Caco-2 (cell line): Measurements from ENCODE around the gene MCM3. TPM values are rescaled to one million over a fixed set of nuclear protein-coding genes. Genes with fewer than 3 reads are reported as not detected.

ENCODE experiments used
- BruUV-seq: library from RNA; stranded (reverse); fragments of 400-500 nt; replicated peaks from 2 replicates; lab custom pipeline; 2021; lab: Mats Ljungman, UMichigan
- CTCF ChIA-PET: fragments of 300-600 bp; sonication (Branson Sonifier 250); formaldehyde crosslinking; loops from one replicate; lab custom pipeline; 2022; ENCODE audit warnings: antibody characterized with exemption; lab: Charles Lee
- POLR2A ChIA-PET: fragments of 300-600 bp; sonication (Branson Sonifier 250); formaldehyde crosslinking; loops from one replicate; lab custom pipeline; 2022; ENCODE audit warnings: antibody characterized with exemption; lab: Charles Lee
- DNase-seq, 2 experiments: peaks; one replicate each; pipeline versions ENCODE4 v3.0.0 to v3.0.0-alpha.2; 2020 to 2022
- H3K27me3 ChIP-seq: replicated peaks from 2 replicates; pipeline ENCODE4 v1.6.0; 2011; ENCODE audit warnings: low read length; ENCODE audit not compliant: control insufficient read depth, insufficient read depth
- H3K36me3 ChIP-seq: 2 replicates; pipeline ENCODE4 v1.5.1; 2011; ENCODE audit warnings: low read length; ENCODE audit not compliant: control insufficient read depth, insufficient read depth
- H3K4me1 ChIP-seq: fragments of 250-450 bp; sonication (Bioruptor Pico); 2 replicates; pipeline ENCODE4 v1.5.1; 2020; ENCODE audit warnings: mild to moderate bottlenecking
- H3K4me3 ChIP-seq: 2 replicates; pipeline ENCODE4 v1.5.1; 2011; ENCODE audit warnings: low read depth, mild to moderate bottlenecking, control low read depth, low read length
- H3K9me3 ChIP-seq: fragments of 250-450 bp; sonication (Bioruptor Pico); 2 replicates; pipeline ENCODE4 v1.5.1; 2020; ENCODE audit warnings: mild to moderate bottlenecking, moderate library complexity
- H3K27ac Mint-ChIP-seq: one replicate; pipeline ENCODE4 v1.8.0; 2022; ENCODE audit warnings: mixed read lengths; ENCODE audit not compliant: unreplicated experiment
- H3K27me3 Mint-ChIP-seq: one replicate; pipeline ENCODE4 v1.8.0; 2022; ENCODE audit warnings: mixed read lengths; ENCODE audit not compliant: insufficient read depth, unreplicated experiment
- H3K36me3 Mint-ChIP-seq: one replicate; pipeline ENCODE4 v1.8.0; 2022; ENCODE audit warnings: mild to moderate bottlenecking, mixed read lengths; ENCODE audit not compliant: insufficient read depth, unreplicated experiment
- H3K4me1 Mint-ChIP-seq: one replicate; pipeline ENCODE4 v1.8.0; 2022; ENCODE audit warnings: low read depth, mixed read lengths; ENCODE audit not compliant: unreplicated experiment
- H3K4me3 Mint-ChIP-seq: one replicate; pipeline ENCODE4 v1.8.0; 2022; ENCODE audit warnings: mild to moderate bottlenecking, moderate library complexity, mixed read lengths; ENCODE audit not compliant: unreplicated experiment
- H3K9me3 Mint-ChIP-seq: one replicate; pipeline ENCODE4 v1.8.0; 2022; ENCODE audit warnings: mixed read lengths; ENCODE audit not compliant: unreplicated experiment
- CTCF ChIP-seq, 2 experiments: fragments of 200-600 bp in 1 of 2; IDR thresholded peaks; 1 replicate in 1 of 2; 2 replicates in 1 of 2; pipeline versions ENCODE4 v1.5.1 to v1.8.0; 2011 to 2022; ENCODE audit warnings: antibody characterized with exemption in 1 of 2, control low read depth in 1 of 2, inconsistent platforms in 1 of 2, low read depth in 1 of 2, low read length in 1 of 2, mild to moderate bottlenecking in 1 of 2, moderate library complexity in 1 of 2; ENCODE audit not compliant: insufficient read depth in 1 of 2, severe bottlenecking in 1 of 2, unreplicated experiment in 1 of 2
- intact Hi-C: fragments of 100-400 bp; cut with micrococcal nuclease; formaldehyde crosslinking; loops from one replicate; pipeline ENCODE4 v1.10.0; 2022; ENCODE audit not compliant: unreplicated experiment
- total RNA-seq: library from RNA; stranded (reverse); gene quantifications from 2 replicates; pipeline ENCODE4 v1.2.3, GENCODE V29; 2022

MCM3 gene
- total RNA-seq, 1 experiment from 2014 or later = 151 TPM

DNA sequence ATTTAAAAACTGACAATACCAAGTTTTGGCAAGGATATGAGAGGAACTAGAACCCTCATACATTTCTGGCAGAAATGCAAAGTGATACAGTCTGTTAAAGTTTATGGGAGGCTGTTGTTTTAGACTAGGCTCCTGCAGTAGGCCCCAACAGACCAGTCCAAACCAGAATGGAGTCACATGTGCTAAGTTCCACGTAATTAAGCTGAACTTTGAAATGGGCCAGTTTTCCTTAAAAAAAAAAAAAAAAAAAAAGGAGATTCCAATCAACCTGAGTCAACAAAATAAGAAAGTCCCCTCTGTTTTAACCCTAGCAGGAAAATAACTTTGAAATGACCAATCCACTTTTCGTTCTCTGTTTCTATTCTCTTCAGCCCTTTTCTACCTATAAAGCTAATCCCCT lies 66.8 kb downstream of the MCM3 start:
- 0 out of 2 replicates have a peak, but pooled peaks cover 3% of the 10 kb centered on the region for H3K4me1 ChIP-seq
- Mint-ChIP-seq H3K4me3 (no peak overlapping the region), H3K27ac (no peak overlapping the region), H3K9me3 (no peaks in the 10 kb centered on the region), H3K36me3 (no peaks in the 10 kb centered on the region), H3K27me3 (peaks cover 3% of the 10 kb centered on the region), H3K4me1 (peaks cover 6% of the 10 kb centered on the region)
- H3K36me3 ChIP-seq = no peaks in the 10 kb centered on the region
- TF ChIP-seq CTCF (IDR thresholded peaks at IDR 0.05; ENCODE audit: insufficient read depth in 1 of 2, low read depth in 1 of 2, low read length in 1 of 2, severe bottlenecking in 1 of 2, unreplicated experiment in 1 of 2) = no peak
- ChIA-PET POLR2A (no interaction called here), CTCF (no interaction called here)
- no peak overlapping the region for H3K4me3 ChIP-seq
- BruUV-seq = no TSS peak
- DNase-seq = no peak
- no peaks in the 10 kb centered on the region for H3K9me3 ChIP-seq
- H3K27me3 ChIP-seq = no peaks in the 10 kb centered on the region
- intact Hi-C loops = loop anchor here (5.0 kb wide), 1 partner anchor 35 kb away; no protein-coding TSS in a partner anchor

DNA sequence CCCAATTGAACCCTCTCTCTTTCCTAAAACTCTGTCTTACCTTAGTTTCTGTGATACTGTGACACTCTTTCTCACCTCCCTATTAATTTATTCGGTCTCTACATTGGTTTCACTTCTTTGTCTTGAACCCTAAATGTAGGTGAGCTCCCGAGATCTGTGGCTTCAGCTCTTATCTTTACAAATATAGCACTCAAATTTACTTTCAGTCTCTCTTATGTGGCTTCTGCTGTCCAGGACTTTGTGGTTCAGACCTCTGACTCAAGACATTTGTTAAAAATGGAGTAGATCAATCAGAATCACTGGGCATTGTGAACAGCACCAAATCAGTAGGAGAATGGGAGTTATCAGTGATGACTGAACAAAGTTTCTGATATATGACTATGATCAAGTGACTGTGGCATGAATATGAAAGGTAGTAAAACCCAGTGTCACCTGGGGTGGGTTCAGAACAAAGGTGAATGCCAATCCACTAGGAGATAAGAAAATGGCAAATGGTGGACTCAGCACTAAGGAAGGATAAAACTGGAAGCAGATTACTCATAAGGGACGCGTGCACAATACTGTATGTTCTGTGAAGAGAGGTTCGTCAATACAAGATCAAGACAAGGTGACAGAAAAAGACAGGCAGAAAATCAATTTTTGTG lies 67.5 kb downstream of the MCM3 start:
- Mint-ChIP-seq H3K36me3 (no peaks in the 10 kb centered on the region), H3K4me3 (no peak overlapping the region), H3K27ac (no peak overlapping the region), H3K27me3 (peaks cover 8% of the 10 kb centered on the region), H3K4me1 (peaks cover 6% of the 10 kb centered on the region), H3K9me3 (no peaks in the 10 kb centered on the region)
- Histone ChIP-seq H3K4me3 (no peak overlapping the region), H3K9me3 (no peaks in the 10 kb centered on the region), H3K27me3 (no peaks in the 10 kb centered on the region), H3K36me3 (no peaks in the 10 kb centered on the region), H3K4me1 (0 out of 2 replicates have a peak, but pooled peaks cover 3% of the 10 kb centered on the region)
- TF ChIP-seq CTCF (IDR thresholded peaks at IDR 0.05; ENCODE audit: insufficient read depth in 1 of 2, low read depth in 1 of 2, low read length in 1 of 2, severe bottlenecking in 1 of 2, unreplicated experiment in 1 of 2) = no peak
- ChIA-PET POLR2A (no interaction called here), CTCF (no interaction called here)
- DNase-seq = no peak
- intact Hi-C loops = loop anchor here (5.0 kb wide), 1 partner anchor 35 kb away; no protein-coding TSS in a partner anchor
- BruUV-seq = no TSS peak

DNA sequence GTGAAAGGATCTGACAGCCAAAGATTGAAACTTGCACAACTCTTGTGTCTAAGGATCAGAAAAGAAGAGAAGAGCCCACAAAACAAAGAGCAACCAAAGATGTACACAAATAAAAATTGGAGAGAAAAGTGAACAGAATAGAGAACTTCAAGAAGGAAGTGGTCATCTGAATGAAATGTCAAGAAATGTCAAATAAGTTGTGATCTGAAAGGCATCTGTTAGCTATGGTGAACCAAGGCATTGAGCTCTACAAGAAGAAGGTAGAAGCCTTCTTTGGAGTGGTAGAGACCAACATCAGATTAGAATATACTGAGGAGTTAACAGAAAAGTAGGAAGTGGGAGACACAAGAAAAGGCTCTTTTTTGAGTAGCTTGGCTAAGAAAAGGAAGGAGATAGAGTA lies 68.8 kb downstream of the MCM3 start:
- CTCF ChIA-PET = no interaction called here
- H3K36me3 Mint-ChIP-seq = no peaks in the 10 kb centered on the region

More for the DNA sequence above, 68.8 kb downstream of the MCM3 start:
- H3K4me1 ChIP-seq = 0 out of 2 replicates have a peak, but pooled peaks cover 3% of the 10 kb centered on the region
- no peak for TF ChIP-seq CTCF (IDR thresholded peaks at IDR 0.05; ENCODE audit: insufficient read depth in 1 of 2, low read depth in 1 of 2, low read length in 1 of 2, severe bottlenecking in 1 of 2, unreplicated experiment in 1 of 2)
- Mint-ChIP-seq H3K4me3 (no peak overlapping the region), H3K27me3 (peaks cover 8% of the 10 kb centered on the region), H3K27ac (no peak overlapping the region), H3K4me1 (no peaks in the 10 kb centered on the region), H3K9me3 (no peaks in the 10 kb centered on the region)
- DNase-seq = no peak
- H3K9me3 ChIP-seq = no peaks in the 10 kb centered on the region
- no peak overlapping the region for H3K4me3 ChIP-seq
- POLR2A ChIA-PET = no interaction called here
- H3K36me3 ChIP-seq = no peaks in the 10 kb centered on the region
- intact Hi-C loops = loop anchor here (5.0 kb wide), 1 partner anchor 33 kb away; no protein-coding TSS in a partner anchor
- H3K27me3 ChIP-seq = no peaks in the 10 kb centered on the region
- no TSS peak for BruUV-seq

Other genes with a start within 250 kb of the MCM3 start
- gene PKHD1, start 197.1 kb downstream of the MCM3 start, total RNA-seq = 2.7 and 3.3 TPM in 2 replicates
- not detected in 2 replicates for gene IL17A, start 98.4 kb downstream of the MCM3 start, total RNA-seq
- not detected in 2 replicates for gene IL17F, start 40.2 kb downstream of the MCM3 start, total RNA-seq
- gene PAQR8, start 77.4 kb upstream of the MCM3 start, total RNA-seq = 8.7 and 10.0 TPM in 2 replicates
- 12.2 and 14.6 TPM in 2 replicates for gene EFHC1, start 135.6 kb upstream of the MCM3 start, total RNA-seq